GM21381 (cell line): Measurements from ENCODE around the gene SDR9C7.
"Not testable (repeated sequence)": the region's sequence is repeated elsewhere in the genome, so short reads cannot be mapped to it uniquely, and the experiment has no call there.

Experiments used
- ATAC-seq: cut with Tn5 transposase; IDR thresholded peaks from one replicate; pipeline ENCODE4 v1.9.1; 2021; ENCODE audit warnings: mild to moderate bottlenecking, moderate library complexity; ENCODE audit not compliant: unreplicated experiment

SDR9C7 gene

DNA sequence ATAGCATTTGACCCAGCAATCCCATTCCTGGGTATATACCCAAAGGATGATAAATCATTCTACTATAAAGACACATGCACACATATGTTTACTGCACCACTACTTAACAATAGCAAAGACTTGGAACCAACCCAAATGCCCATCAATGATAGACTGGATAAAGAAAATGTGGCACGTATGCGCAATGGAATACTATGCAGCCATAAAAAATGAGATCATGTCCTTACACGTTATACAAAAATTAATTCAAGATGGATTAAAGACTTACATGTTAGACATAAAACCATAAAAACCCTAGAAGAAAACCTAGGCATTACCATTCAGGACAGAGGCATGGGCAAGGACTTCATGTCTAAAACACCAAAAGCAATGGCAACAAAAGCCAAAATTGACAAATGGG is 16.1 kb downstream of the SDR9C7 start:
- ATAC-seq = not testable (repeated sequence)

DNA sequence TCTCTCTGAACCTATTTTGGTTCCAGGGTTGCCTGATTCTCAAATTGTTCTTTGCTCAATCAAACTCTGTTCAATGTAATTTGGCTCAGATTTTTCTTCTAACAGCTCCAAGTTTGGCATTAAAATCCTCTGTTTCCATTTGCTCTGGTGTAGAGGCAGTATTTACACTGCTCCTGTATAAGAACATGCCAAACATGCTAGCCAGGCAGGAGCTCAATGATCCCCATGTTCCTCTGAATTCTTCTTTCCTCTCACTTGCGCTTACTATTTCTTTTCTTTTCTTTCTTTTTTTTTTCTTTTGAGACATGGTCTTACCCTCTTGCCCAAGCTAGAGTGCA is 17.2 kb downstream of the SDR9C7 start:
- ATAC-seq = no peak

DNA sequence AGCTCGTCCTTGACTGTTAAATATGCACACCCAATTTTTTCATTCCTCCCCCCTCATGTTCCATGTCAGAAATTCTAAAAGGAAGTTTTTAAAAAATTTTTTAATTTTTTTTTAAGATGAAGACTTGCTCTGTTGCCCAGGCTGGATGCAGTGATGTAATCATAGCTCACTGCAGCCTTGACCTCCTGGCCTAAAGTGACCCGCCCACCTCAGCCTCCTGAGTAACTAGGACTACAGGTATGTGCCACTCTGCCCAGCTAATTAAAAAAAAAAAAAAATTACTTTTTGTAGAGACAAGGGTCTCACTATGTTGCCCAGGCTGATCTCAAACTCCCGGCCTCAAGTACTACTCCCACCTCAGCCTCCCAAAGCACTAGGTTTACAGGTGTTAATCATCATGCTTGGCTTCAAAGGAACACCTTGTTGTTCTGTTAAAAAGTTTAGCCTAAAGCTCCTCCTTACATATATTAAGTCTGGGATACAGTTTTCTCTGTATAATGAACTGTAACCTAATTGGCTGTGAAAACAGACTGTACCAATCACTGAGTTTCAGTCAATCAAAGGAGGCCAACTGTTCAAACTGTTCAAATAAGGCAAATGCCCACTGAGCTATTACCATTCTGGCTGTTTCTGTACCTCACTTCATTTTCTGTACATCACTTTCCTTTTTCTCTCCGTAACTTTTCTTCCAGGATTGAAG is 17.8 kb downstream of the SDR9C7 start:
- ATAC-seq = no peak

DNA sequence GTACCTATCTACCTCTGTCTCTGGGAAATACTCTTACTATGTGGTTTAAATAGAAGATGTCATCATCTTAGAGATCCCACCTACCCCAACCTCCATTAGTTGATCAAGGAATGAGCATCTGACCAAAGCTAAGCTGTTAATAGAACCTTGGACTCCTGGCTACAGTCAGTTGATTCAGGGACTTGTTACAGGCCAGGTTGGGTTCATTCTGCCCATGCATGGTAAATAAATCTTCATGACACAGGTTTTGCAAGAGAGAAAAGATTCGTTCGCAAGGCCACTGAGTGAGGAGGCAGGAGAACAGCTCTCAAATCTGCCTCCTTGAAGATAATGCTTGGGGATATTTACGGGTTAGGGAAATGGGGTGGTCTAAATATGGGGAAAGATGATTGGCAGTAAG is 19.5 kb downstream of the SDR9C7 start:
- no peak for ATAC-seq

DNA sequence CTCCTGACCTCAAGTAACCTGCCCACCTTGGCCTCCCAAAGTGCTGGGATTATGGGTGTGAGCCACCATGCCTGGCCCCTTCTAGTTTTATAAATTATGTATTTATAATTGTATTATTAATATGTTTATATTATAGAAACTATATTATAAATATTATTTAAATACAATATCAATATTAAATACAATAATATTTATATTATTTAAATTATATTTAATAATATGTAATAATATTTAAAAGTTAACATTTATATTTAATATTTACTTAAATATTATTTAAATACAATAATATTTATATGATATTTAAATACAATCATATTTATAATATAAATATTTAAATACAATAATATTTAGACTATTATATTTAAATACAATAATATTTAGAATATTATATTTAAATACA is 20.0 kb downstream of the SDR9C7 start:
- ATAC-seq = no peak

DNA sequence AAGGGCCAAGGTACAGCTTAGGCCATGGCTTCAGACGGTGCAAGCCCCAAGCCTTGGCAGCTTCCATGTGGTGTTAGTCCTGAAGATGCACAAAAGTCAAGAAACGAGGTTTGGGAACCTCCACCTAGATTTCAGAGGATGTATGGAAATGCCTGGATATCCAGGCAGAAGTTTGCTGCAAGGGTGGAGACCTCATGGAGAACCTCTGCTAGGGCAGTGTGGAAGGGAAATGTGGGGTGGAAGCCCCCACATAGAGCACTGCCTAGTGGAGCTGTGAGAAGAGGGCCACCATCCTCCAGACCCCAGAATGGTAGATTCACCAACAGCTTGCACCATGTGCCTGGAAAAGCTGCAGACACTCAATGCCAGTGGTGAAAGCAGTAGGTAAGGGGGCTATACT is 24.8 kb downstream of the SDR9C7 start:
- not testable (repeated sequence) for ATAC-seq

DNA sequence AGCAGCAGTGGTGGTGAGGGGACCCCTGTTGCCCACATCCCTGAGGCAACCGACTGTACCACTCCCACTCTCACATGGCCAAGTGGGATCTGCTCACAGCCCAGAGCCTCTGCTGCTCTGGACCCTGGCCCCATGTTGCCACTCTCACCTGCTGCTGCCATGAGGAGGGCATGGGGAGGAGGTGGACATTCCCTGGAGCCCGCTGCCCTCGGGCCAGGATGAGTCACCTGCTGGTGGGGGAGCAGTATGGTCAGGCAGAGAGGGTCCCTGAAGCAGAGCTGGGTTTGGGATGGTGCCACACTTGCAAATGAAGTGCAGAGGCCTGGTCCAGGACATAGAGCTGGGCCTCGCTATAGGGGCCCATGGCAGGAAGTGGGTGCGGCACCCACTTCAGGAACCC is 26.1 kb downstream of the SDR9C7 start:
- ATAC-seq = no peak

DNA sequence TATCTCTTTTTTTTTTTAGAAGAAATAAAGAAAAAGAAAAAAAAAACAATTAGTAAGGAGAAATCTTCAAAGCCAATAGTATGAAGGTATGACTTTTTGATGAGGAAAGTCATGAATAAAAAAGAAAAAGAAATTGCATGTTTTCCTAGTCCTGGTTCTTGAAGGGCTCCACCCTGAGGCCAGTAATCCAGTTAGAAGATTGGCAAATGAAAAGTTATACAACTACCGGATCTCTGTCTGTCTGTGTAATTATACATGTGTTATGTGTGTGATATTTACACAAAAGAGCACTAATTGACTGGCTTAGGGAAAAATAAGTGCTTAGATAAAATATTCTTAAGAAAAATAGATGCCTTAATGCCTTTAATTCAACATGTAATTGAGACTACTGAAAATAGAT is 28.4 kb downstream of the SDR9C7 start:
- no peak for ATAC-seq

DNA sequence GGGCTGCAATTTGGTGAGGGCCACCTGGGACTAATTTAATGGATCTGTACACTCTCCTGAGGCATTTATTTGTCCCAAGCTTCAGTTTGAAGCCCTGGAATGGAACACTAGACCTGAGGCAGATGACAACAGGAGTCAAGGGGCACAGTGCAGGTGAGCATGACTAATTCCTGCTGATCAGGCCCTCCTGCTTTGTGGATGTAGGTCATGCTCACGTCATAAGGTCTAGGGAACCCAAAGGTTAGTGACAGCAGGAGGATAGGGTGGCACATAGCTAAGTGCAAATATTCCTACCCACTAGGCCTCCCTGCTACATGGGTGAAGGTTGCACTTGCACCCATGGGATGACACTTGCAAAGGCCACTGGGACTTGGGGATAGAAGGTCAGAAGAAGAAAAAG is 30.8 kb downstream of the SDR9C7 start:
- ATAC-seq = no peak

DNA sequence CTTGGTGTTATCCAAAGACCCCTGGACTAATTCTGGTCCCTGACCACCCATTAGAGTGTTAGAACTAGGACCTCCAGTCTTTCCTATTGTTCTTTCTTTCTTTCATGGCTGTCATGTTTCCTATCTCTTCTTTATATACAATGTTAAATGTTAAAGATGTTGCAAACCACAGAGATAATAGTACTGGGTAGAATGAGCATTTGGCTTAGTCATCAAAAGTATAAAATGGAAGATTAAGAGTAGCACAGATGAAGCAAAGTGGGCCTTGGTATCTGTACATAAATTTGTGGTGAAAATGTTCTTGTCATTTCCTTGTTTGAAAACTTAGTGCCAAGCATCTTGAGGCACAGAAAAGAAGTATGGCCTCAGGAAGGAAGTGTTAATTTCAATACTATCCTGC is 32.9 kb downstream of the SDR9C7 start:
- not testable (repeated sequence) for ATAC-seq

DNA sequence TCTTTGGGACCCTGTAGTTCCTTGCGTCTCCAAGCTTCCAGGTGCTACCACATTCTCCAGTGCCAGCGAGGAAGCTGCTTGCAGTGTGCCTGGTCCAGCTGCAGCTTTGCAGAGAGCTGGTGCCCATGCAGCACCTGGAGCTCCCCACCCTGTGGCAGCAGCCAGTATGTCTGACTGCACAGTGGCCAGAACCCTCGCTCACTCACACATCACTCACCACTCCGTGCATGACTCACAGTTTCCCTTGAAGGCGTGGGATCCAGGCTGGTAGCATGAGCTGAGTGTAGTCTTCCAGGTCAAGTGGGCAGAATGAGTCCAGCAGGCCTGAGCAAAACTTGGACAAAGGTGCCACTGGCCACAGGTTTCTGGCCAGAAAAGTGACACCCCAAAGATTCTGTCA is 33.6 kb downstream of the SDR9C7 start:
- no peak for ATAC-seq

DNA sequence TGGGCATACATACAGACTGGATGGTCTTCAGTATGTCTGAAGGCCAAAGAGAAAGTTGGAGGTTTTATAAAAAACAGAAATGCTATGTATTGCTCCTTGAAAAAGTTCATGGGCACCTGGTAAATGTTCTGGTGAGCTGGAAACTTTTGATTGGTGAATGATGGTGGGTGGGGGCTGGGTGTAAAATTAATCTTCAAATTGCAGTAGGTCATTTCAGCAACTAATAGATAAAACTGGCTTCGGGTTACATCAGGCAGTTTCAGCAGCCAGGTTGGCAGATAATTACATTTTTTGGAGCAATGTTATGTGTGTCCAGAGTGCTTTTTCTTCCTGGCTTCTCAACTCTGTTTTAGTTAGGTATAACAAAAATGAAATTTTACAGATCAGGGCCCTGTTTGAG is 35.3 kb downstream of the SDR9C7 start:
- ATAC-seq = no peak

DNA sequence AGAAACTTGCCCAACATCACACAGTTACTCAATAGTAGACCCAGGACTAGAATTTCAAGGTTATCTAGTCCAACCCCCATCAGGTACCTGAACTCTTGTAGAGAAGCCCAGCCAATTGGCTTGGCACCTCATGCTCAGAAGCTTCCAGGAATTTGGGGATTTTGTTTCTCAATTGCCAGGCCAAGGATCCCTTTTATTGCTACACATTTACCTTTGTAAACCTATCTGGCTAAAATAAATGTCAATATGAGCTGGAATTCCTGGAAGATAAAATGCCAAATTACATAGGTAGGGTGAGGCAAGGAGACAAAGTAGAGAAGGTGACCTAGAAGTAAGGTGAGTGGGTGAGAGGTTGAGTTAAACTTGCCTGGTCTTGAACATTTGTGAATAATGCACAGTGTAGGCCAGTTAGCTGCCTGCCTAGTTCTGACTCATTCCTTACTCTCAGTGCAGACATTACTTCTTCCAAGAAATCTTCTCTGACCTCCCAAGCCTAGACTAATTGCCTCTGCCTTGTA is 36.3 kb downstream of the SDR9C7 start:
- ATAC-seq = no peak

DNA sequence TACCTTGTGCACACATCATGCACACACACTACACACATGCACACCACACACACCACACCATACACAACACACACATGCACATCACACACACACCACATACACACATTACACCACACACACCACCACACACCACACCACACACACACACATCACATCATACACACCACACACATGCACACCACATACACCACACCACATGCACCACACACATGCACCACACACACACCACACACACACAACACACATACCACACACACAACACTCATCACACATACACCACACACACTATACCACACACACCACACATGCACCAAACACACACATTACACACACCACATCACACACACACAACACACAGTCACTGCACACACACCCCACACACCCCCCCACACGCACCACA is 38.1 kb downstream of the SDR9C7 start:
- no peak for ATAC-seq

DNA sequence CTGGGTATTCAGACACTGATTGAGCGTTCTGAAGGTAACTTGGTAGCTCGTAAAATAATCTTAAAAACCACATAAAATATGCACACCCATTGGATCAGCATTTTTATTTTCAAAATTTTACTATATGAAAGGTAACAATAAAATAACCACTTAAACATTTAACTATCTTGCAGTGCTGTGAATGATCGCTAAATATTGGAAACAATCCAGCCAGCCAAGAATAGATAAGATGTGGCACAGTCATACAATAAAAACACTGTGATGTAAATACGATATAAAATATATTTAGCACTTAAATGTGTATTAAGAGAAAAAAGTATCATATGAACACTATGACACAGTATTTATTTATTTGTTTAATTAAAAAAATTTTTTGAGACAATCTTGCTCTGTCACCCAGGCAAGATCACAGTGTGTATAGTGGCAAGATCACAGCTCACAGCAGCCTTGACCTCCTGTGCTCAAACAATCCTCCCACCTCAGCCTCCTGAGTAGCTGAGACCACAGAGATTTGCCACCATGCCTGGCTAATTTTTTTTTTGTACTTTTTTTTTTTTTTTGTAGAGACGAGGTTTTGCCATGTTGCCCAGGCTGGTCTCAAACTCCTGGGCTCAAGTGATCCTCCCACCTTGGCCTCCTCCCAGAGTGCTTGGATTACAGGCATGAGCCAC is 39.4 kb downstream of the SDR9C7 start:
- no peak for ATAC-seq

DNA sequence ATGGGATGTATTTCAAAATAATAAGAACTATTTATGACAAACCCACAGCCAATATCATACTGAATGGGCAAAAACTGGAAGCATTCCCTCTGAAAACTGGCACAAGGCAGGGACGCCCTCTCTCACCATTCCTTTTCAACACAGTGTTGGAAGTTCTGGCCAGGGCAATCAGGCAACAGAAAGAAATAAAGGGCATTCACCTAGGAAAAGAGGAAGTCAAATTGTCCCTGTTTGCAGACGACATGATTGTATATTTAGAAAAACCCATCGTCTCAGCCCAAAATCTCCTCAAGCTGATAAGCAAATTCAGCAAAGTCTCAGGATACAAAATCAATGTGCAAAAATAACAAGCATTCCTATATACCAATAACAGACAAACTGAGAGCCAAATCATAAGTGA is 42.3 kb downstream of the SDR9C7 start:
- ATAC-seq = not testable (repeated sequence)

DNA sequence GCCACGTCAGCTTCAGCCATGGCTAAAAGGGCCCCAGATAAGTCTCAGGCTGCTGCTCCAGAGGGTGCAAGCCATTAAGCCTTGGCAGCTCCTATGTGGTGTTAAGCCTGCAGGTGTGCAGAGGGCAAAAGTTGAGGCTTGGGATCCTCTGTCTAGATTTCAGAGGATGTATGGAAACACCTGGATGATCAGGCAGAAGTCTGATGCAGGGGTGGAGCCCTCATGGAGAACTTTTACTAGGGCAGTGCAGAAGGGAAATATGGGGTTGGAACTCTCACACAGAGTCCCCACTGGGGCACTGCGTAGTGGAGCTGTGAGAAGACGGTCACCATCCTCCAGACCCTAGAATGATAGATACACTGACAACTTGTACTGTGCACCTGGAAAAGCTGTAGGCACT is 47.9 kb downstream of the SDR9C7 start:
- no peak for ATAC-seq

DNA sequence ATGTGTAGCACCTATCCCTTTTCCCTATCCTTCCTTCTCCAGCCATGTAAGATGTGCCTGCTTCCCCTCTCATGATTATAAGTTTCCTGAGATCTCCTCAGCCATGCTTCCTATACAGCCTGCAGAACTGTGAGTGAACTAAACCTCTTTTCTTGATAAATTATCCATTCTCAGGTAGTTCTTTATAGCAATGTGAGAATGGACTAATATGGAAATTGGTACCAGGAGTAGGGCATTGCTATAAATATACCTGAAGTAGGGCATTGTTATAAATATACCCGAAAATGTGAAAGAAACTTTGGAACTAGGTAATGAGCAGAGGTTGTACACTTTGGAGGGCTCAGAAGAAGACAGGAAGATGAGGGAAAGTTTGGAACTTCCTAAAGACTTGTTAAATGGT is 48.9 kb downstream of the SDR9C7 start:
- ATAC-seq = no peak

DNA sequence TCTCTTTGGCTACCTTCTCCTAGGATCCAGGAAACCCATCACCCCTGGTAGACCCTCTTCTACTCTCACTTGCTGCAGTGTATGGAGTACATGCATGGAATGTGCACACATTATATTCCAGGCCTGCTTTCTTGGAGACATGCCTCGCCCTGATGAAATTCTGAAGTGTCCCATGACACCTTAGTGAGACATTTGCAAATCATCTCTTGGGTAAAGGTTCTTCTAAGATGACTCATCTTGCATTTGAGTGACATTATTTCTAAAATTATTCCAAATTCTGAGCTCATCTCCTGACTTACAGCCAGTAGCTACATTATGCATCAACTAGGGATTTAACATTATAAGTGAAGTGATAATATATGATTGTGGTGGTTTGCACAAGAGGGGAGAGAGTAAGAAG is 49.8 kb downstream of the SDR9C7 start:
- no peak for ATAC-seq

DNA sequence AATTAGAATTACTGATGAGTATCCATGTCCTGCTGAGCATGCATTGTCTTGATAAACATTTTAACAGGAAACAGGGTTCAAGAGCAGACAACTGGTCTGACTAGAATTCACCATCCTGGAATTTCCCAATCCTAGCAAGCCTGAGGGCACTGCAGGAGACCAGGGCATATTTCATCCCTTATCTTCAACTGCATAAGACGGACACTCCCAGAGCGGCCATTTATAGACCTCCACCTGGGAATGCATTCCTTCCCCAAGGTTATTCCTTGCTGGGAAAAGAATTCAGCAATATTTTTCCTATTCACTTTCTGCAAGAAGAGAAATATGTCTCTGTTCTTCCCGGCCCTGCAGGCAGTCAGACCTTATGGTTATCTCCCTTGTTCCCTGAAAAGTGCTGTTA is 51.8 kb downstream of the SDR9C7 start:
- not testable (repeated sequence) for ATAC-seq

DNA sequence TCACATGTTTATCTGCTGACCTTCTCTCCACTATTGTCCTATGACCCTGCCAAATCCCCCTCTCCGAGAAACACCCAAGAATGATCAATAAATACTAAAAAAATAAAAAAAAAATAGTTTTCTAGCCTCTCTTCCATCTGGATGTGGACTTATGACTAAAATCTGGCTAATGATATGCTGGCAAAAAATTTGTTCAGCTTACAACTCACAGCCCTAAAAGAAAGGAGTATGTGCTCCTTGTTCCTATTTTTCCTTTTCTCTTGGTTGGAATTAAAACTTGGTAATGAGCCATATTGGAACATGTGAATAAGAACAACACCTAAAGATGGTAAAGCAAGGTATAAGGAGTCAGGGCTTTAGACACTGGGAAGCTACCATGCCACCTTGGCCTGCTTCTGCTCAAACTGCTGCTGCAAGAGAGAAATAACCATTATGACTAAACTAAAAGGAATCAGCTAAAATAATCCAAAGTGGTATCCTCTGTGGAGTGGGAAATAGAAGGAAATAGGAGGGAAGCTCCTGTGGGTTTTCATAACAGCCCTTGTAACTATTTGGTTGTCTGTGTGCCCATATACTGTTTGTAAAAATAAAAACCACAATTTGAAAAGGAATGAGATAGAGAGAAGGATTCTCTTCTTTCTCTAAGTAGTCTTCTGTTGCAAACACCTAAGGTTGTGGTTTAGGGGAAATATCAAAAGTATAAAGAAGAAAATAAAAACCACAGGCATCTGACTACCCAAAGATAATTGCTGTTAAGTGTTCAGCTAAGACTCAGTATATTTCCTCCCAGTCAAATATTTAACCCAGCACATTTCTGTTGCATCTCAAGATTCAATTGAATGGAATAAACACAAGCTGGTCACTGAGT is 53.8 kb downstream of the SDR9C7 start:
- ATAC-seq = no peak
